Activated CD4-positive, alpha-beta T cell treated with anti-CD3 and anti-CD28 coated beads, Interleukin-2, amount 10 ng/mL, durations not matched to agents 7 days and 5 days (primary cell): ENCODE data around the gene ZMYM5. TPM values are rescaled to one million over a fixed set of nuclear protein-coding genes. Genes with fewer than 3 reads are reported as not detected.
A peak's percentile ranks its signal among the peaks of the same experiment; 100 is the strongest.
"Not testable (repeated sequence)": the region's sequence is repeated elsewhere in the genome, so short reads cannot be mapped to it uniquely, and the experiment has no call there.

Experiments used
- CTCF ChIA-PET: fragments of 350-600 bp; sonication (Branson Sonifier 250); formaldehyde crosslinking; loops from one replicate; lab custom pipeline; 2021; ENCODE audit warnings: antibody characterized with exemption; lab: Charles Lee
- POLR2A ChIA-PET: fragments of 350-600 bp; sonication (Branson Sonifier 250); formaldehyde crosslinking; loops from one replicate; lab custom pipeline; 2021; ENCODE audit warnings: antibody characterized with exemption; lab: Charles Lee
- DNase-seq: peaks from one replicate; pipeline ENCODE4 v3.0.0-alpha.2; 2020
- H3K27ac Mint-ChIP-seq: one replicate; pipeline ENCODE4 v1.8.0; 2021; ENCODE audit warnings: mild to moderate bottlenecking, moderate library complexity, mixed read lengths
- H3K27me3 Mint-ChIP-seq: one replicate; pipeline ENCODE4 v1.8.0; 2021; ENCODE audit warnings: mixed read lengths
- H3K36me3 Mint-ChIP-seq: one replicate; pipeline ENCODE4 v1.8.0; 2021; ENCODE audit warnings: low read depth, mixed read lengths
- H3K4me1 Mint-ChIP-seq: one replicate; pipeline ENCODE4 v1.8.0; 2021; ENCODE audit warnings: mixed read lengths
- H3K4me3 Mint-ChIP-seq: one replicate; pipeline ENCODE4 v1.8.0; 2021; ENCODE audit warnings: mild to moderate bottlenecking, moderate library complexity, mixed read lengths
- H3K9me3 Mint-ChIP-seq: one replicate; pipeline ENCODE4 v1.8.0; 2021; ENCODE audit warnings: mixed read lengths
- total RNA-seq, 2 experiments: library from RNA; stranded (reverse); gene quantifications; one replicate each; pipeline ENCODE4 v1.2.3, GENCODE V29; 2021

Gene ZMYM5
- total RNA-seq, 2 experiments from 2014 or later = 12.6 to 14.5 TPM

- DNase-seq = peak; percentile 9
- peak overlapping the region; percentile 98 for H3K4me3 Mint-ChIP-seq
- H3K27me3 Mint-ChIP-seq, H3K9me3 Mint-ChIP-seq, POLR2A ChIA-PET: not testable (repeated sequence)
- H3K27ac Mint-ChIP-seq = peak overlapping the region; percentile 83
- peaks cover 17% of the 10 kb centered on the region for H3K4me1 Mint-ChIP-seq
- peaks cover 18% of the 10 kb centered on the region for H3K36me3 Mint-ChIP-seq
- CTCF ChIA-PET = interaction anchor here (2.4 kb wide), 1 partner anchor 14 kb away, joined by 7 read pairs; no protein-coding TSS in a partner anchor
These were observed 82.6 kb downstream of the ZMYM5 start for GRCh38 chr13:19780753-19781418.

Other genes starting within 250 kb of the ZMYM5 start
- gene MPHOSPH8, start 230.0 kb downstream of the ZMYM5 start, total RNA-seq = 10 to 100 TPM; 44.9 to 49.6 TPM
- gene PSPC1, start 80.7 kb downstream of the ZMYM5 start, total RNA-seq = 10 to 100 TPM; 68.4 to 70.5 TPM
- 10 to 100 TPM; 41.5 to 46.7 TPM for gene ZMYM2, start 95.1 kb upstream of the ZMYM5 start, total RNA-seq